GM08714 (cell line): ENCODE data around the gene CHST11.

Experiments
- H3K4me3 ChIP-seq: fragments of 200-500 bp; sonication (Bioruptor generic); 2 replicates; pipeline ENCODE4 v1.5.1; 2014; ENCODE audit warnings: mild to moderate bottlenecking, low read length, inconsistent platforms
- ZNF274 ChIP-seq: IDR thresholded peaks from 2 replicates; pipeline ENCODE4 v1.6.1; 2012; ENCODE audit warnings: mild to moderate bottlenecking, low read depth, low read length

CHST11 gene

DNA sequence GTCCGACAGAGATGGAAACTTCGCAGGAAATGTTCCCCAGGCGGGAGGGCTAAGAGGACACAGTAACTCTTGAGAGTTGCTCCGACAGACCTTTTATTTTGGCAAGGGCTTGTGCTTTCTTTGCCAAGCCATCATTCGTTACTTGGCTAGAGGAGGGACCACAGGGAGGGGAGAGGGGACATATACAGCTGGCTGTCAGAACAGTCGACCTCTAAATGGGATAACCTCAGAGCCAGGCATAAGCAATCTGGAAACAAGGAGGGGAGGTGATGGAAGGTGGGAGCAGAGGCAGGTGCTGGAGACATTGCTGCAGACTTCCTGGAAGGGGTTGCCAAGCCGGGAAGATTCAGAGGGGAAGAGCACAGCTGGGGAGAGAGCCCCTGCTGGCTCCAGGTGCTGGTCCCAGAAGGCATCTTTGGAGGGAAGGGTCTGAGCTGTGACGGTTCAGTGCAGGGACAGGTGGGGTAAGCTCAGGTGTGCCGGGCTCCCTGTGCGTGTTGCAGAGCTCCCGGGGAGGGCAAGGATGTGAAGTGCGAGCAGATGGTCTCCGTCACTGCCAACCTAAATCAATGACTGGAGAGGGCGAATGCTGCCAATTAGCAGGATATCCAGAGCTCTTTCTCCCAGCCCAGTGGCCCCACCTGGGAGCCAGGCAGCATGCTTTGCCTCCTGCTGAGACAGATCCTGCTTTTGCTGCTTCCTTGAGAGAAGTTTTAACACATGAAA is 50.1 kb downstream of the CHST11 start:
- TF ChIP-seq ZNF274 = no peak
- no peak overlapping the region for H3K4me3 ChIP-seq

DNA sequence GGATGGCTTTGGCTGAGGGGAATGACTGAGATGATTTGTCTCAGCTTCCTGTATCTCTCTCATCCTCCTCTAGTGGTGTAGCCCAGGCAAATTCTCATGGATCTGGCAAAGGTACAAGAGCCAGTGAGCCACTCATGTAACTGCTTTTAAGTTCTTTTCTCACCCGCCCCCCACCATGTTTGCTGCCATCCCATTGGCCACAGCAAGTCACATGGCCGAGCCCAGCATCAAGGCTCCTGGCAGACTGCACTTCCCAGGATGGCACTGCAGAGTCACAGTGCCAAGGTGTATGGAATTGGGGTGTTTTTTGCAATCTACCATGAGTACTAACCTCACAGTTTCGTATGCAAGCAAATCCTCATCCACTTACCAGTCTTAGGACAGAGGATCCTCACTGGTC is 50.9 kb downstream of the CHST11 start:
- no peak overlapping the region for H3K4me3 ChIP-seq
- no peak for TF ChIP-seq ZNF274

DNA sequence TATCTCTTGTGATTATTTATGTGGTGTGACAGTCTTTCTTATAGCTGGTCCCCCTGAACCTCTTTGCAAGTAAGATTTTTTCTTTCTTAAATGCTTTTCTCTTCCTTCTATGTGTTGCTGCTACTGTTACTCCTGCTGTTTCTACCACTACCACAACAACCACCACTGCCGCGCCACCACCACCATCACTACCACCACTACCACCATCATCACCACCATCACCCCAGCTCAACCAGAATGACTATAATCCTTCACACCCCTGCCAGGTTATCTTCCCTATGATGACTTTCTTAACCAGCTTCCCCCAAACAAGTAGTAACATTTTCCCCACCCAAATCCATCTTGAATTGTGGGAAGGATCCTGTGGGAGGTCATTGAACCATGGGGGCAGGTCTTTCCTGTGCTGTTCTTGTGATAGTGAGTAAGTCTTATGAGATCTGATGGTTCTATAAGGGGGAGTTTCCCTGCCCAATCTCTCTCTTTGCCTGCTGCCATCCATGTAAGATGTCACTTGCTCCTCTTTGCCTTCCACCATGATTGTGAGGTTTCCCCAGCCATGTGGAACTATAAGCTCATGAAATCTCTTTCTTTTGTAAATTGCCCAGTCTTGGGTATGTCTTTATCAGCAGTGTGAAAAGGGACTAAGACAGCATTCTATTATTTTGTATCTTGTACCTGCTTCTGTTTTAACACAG is 52.2 kb downstream of the CHST11 start:
- TF ChIP-seq ZNF274 = no peak
- no peak overlapping the region for H3K4me3 ChIP-seq

DNA sequence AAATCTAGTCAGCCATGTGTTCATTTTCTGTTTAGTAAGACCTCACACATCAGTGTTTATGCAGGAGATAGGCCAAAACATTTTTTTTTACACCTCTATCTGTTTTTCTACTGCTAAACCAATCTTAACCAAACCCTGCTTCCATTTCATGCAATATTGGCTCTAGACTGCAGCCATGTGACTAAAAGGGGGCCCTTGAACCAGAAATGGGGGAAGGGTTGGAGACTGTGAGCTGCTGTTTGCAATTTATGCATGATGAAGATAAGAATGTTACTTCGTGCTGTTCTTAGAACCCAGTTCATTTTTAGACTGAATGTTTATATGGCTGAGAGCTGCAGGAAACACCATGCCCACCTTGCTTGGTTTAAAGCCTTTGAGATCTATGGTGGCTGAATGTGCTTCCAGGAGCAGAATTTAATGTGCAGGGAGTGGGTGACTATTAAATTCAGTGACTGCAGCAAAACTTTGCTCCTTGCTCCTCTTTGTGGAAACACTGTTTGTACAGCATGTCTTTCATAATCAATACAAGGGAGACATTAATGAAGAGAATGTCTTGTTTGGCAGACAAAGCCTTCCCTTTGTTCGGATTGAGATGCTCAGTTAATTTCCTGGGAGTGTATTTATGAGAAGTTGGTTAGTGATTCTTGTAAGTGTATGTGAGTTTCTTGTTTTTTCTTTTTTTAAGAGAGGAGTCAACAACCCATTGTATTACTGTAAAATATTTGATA is 53.6 kb downstream of the CHST11 start:
- no peak overlapping the region for H3K4me3 ChIP-seq
- TF ChIP-seq ZNF274 = no peak

DNA sequence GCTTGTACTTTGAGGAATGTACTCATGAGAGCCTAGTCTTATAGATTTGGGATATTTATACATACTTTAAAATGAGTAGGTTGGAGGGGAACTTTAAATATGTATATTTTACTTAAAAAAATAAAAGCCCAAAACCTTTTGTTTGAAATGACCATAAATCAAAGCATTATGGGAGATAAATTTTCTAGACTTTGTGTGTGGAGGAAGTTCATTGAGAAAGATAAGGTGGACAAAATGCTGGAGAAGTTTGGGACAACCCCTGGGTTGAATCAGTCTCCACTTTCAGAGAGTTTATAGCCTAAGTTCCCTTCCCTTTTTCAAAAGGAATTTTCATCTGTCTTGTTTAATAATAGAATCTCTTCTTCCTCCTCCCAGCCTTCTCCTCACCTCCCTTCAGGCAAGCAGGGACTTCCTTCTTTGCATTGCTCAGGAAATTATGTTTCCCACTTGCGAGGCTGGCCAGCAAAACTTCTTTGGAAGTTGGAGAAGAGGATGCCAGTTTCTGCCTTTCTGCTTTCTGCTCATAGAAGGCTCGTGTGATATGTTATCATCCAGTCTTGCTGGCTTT is 54.2 kb downstream of the CHST11 start:
- no peak for TF ChIP-seq ZNF274
- no peak overlapping the region for H3K4me3 ChIP-seq

DNA sequence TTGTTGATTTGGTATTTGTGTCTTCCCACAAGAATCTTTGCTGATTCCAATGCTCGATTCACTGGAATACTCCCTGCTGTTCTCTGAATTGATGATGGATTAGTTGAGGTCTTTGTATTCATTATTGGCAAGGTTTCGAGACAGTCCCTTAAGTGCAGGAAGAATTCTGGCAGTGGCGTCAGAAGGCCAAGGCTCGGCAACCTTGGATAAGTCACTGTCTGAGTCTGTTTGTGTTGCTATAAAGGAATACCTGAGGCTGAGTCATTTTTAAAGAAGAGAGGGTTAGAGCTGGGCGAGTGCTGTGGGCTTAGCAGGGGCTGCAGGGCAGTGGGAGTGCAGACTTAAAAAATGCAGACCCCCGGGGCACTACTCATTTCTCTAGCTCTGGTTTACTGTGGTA is 56.9 kb downstream of the CHST11 start:
- no peak for TF ChIP-seq ZNF274
- no peak overlapping the region for H3K4me3 ChIP-seq

DNA sequence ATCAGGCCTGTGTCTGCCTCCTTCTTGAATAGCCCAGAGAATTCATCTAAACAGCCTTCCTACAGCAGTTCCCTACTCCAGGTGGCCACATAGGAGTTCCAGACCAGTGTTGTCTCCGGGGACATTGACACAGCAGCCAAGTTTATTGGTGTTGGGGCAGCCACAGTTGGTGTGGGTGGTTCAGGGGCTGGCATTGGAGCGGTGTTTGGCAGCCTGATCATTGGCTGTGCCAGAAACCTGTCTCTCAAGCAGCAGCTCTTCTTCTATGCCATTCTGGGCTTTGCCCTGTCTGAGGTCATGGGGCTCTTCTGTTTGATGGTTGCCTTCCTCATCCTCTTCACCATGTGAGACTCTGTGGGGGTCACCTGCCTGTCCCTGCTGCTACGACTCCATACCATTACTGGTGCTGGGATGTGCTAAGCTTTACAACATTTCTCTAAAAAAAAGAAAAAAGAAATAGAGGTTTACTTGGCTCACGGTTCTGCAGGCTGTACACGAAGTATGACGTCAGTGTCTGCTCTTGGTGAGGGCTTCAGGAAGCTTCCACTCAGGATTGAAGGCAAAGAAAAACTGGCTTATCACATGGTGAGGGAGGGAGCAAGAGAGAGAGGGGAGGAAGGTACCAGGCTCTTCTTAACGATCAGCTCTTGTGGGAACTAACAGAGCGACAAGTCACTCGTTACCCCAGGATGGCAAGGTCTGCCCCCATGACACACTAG is 57.5 kb downstream of the CHST11 start:
- H3K4me3 ChIP-seq = no peak overlapping the region

DNA sequence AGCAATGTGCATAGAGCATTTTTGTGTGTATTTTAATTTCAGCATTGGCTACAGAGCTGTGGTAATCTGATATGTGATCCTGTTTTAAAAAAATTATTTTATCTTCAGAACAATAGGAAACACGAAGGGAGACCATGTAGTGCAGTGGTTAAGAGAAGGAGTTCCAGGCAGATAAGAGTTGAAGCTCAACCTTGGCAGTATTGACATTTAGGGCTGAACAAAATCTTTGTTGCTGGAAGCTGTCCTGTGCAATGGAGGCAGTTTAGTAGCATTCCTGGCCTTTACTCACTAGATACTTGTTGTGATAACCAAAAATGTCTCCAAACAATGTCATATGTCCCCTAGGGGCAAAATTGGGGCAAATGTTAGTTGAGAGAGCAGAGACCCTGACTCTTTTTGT is 59.2 kb downstream of the CHST11 start:
- no peak overlapping the region for H3K4me3 ChIP-seq
- TF ChIP-seq ZNF274 = no peak

More for the DNA sequence above, 57.5 kb downstream of the CHST11 start:
- TF ChIP-seq ZNF274 = no peak

DNA sequence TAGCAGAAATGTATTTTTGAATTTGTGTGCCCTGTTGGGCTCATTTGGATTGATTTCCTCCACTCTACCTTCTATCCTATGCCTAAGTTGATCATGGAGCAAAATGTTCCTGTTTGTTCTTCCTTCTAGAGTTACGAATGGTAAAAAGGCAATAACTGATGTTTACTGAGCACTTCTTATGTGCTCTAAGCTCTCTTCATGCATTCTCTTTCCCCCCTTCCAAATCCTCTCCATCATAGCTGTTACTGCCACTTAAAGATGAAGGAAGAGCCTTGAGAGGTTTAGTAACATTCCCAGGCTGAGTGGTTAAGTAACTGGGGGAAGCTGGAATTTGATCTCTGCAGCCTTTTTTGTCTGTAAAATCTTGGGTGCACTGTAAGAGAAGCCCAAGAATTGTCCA is 60.1 kb downstream of the CHST11 start:
- TF ChIP-seq ZNF274 = no peak
- H3K4me3 ChIP-seq = no peak overlapping the region

DNA sequence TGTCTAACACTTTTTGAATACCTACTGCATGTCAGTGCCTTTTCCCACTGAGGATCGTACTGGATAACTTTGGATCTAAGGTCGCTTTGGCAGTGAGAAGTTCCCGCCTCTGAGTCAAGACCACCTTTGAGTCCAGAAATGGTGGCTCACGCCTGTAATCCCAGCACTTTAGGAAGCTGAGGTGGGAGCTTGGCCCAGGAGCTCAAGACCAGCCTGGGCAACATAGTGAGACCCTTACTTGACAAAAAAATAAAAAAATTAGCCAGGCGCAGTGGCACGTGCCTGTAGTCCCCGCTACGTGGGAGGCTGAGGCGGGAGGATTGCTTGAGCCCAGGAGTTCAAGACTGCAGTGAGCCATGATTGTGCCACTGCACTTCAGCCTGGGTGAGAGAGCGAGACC is 61.1 kb downstream of the CHST11 start:
- no peak overlapping the region for H3K4me3 ChIP-seq
- no peak for TF ChIP-seq ZNF274

DNA sequence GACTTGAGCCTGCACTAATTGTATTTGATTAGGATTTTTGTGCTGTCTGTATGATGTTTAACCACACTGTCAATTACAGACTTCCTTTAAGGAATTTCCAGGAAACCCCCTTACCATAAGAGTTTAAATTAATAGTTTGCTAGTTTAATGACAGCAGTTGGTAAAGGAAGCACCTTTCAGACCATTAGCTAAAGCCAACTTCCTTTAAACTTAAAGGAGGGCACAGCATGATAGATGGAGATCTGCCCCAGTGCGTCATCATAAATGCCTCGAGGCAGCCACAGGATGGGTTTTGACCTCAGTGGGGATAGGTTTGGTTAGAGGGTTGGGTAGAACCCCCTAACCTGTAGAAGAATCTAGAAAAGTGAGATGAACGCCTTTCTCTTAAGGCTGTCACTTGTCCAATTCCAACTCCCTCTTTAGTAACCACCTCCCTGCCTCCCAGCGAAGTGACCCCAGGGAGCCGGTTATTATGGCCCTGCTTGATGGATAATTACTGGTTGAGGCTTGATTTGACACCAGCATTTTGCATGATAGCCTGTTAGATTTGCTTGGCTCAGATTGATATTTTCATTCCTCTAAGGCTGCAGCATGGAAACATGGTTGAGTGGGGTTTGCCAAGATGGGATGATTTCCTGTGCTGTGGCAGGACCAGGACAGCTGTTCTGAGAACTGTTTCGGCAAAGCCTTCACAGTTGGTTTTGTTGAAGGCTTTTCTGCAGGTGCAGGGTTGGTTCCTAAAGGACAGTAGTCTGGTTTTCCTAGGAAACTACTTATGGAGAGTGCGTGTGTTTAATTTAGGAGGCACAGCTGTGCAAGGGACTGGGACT is 62.7 kb downstream of the CHST11 start:
- H3K4me3 ChIP-seq = peak overlapping the region; percentile 4; the same call in 1 of the 2 replicates
- no peak for TF ChIP-seq ZNF274

DNA sequence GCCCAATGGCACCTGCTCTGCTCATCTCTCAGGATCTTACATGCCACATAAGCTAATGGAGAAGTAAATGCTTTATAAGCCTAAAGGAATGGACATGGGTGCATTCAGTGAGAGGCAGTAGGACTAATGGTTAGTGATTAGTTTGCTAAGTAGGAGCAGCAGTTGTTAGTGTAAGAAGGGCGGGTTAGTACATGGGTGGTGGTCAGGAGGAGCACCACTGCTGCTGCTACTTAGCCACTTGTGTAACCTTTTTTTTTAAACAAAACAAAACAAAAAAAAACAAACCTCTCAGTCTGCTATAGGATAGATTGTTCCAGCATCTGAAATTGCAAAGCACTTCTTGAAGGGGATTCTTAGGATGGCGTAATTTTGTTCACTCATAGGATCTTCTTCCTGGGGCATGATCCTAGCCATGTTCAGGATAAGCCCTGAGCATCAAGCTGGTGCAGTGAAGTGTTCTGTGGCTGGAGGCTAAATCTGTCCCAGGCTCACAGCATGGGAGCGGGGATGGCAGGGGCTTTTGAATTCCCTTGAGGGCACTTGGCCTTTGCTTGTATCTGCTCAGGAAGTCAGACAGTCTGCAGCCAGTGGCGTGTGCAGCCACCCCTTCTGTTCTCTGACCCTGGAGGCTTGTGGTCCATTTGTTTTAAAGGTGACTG is 63.6 kb downstream of the CHST11 start:
- no peak for TF ChIP-seq ZNF274
- peak overlapping the region; percentile 4; the same call in 1 of the 2 replicates for H3K4me3 ChIP-seq

DNA sequence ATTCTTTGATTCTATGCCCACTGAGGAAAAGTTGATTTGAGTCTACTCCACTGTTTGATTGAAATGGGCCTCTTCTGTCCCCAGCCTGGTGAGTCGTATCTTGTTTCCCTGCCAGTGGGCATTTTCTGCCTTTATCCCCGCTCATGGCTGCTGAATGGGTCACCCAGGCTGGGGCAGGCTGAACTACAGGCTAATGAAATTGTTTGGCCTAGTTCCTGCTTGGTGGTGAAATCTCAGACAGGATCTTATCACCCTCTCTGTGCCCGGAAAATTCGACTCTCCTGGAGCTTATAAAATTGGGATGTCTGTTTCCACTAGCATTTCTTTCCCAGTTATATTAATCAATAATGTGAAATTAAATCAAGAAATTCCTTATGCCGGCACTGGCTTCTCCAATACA is 65.0 kb downstream of the CHST11 start:
- TF ChIP-seq ZNF274 = no peak
- no peak overlapping the region for H3K4me3 ChIP-seq
